Esophagus muscularis mucosa (tissue), 4 donors: ENCODE measurements around the gene MBP. TPM values are rescaled to one million over a fixed set of nuclear protein-coding genes. Genes with fewer than 3 reads are reported as not detected.
A peak's percentile ranks its signal among the peaks of the same experiment; 100 is the strongest.

Experiments used
- DNase-seq: peaks from one replicate; pipeline ENCODE4 v3.0.0-alpha.2; 2017; ENCODE audit errors: extremely low spot score
- H3K27ac ChIP-seq, 4 donors: fragments of 200-600 bp; sonication (generic); replicated peaks in 1 of 4; 1 replicate in 3 of 4; 2 replicates in 1 of 4; pipeline ENCODE4 v1.5.1; 2016 to 2019; ENCODE audit warnings: mild to moderate bottlenecking in 1 of 4
- H3K27me3 ChIP-seq, 4 donors: fragments of 200-600 bp; sonication (generic); one replicate each; pipeline versions ENCODE4 v1.5.1 to v1.6.0; 2016 to 2019
- H3K36me3 ChIP-seq, 4 donors: fragments of 200-600 bp; sonication (generic); one replicate each; pipeline ENCODE4 v1.5.1; 2016 to 2019
- H3K4me1 ChIP-seq, 4 donors: fragments of 200-600 bp; sonication (generic); one replicate each; pipeline ENCODE4 v1.5.1; 2016 to 2019
- H3K4me3 ChIP-seq, 4 donors: fragments of 200-600 bp; sonication (generic); 1 replicate in 2 of 4; 2 replicates in 2 of 4; pipeline ENCODE4 v1.5.1; 2016 to 2019; ENCODE audit warnings: mild to moderate bottlenecking in 4 of 4, moderate library complexity in 1 of 4
- H3K9me3 ChIP-seq, 4 donors: fragments of 200-600 bp; sonication (generic); 1 replicate in 3 of 4; 2 replicates in 1 of 4; pipeline ENCODE4 v1.5.1; 2016 to 2019
- CTCF ChIP-seq, 3 experiments: fragments of 200-600 bp in 2 of 3; fragments of 450-650 bp in 1 of 3; sonication (generic) in 2 of 3; IDR thresholded peaks; one replicate each; pipeline ENCODE4 v1.5.1; 2017 to 2019; ENCODE audit warnings: antibody characterized with exemption in 3 of 3, mild to moderate bottlenecking in 2 of 3, moderate library complexity in 1 of 3
- EP300 ChIP-seq: sonication (generic); formaldehyde crosslinking; IDR thresholded peaks from one replicate; pipeline ENCODE4 v1.6.1; 2017; ENCODE audit warnings: antibody characterized with exemption
- POLR2A ChIP-seq: fragments of 450-650 bp; IDR thresholded peaks from one replicate; pipeline ENCODE4 v1.6.1; 2017; ENCODE audit warnings: antibody characterized with exemption, moderate library complexity, mild to moderate bottlenecking, low read depth
- POLR2AphosphoS5 ChIP-seq, 2 donors: sonication (generic); formaldehyde crosslinking; IDR thresholded peaks; one replicate each; pipeline ENCODE4 v1.6.1; 2017; ENCODE audit warnings: antibody characterized with exemption in 2 of 2
- WGBS: methylation state at CpG from one replicate; pipeline ENCODE4 v1.1.5; 2018; 5-methylcytosine and 5-hydroxymethylcytosine counted together
- intact Hi-C: fragments of 100-400 bp; cut with DNase I; formaldehyde crosslinking; loops from one replicate; pipeline ENCODE4 v1.15.1; 2023
- total RNA-seq, 4 donors: library from RNA; depleted of rRNA; stranded (reverse); fragments of >200 nt; gene quantifications; one replicate each; pipeline versions ENCODE4 v1.1.0 to v1.2.1, GENCODE V29; 2016

MBP gene
- total RNA-seq, 4 donors from 2014 or later = 21.9 to 31.3 (median 27.3) TPM

DNA sequence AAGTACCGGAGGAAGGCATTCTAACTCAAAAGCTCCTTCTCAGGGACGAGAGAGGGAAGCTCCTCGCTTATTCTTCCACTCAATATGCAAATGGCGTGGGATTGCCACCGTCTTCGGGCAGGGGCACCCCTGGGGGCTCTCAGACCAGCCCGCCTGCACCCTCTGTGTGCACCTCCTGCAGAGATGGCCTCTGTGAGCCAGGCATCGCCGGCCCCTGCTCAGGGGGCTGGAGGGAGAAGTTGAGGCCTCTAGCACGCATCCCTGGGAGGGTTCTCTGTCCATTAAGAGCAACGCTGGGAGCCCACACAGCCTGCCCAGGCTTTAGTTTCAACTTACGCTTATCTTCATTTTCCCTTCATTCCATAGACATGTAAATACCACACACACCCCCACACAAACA lies 125.3 kb downstream of the MBP start:
- Histone ChIP-seq H3K4me3 (no peak overlapping the region), H3K27ac (peak overlapping the region in 3 of 4 donors; percentile 18 to 45 (median 26)), H3K9me3 (no peaks in the 10 kb centered on the region), H3K36me3 (peaks cover 0 to 16% (median 6%) of the 10 kb centered on the region in 4 donors), H3K27me3 (no peaks in the 10 kb centered on the region), H3K4me1 (peaks cover 0 to 3% (median 0%) of the 10 kb centered on the region in 4 donors)
- TF ChIP-seq POLR2A (no peak), CTCF (IDR thresholded peaks at IDR 0.05) (no peak), POLR2AphosphoS5 (IDR thresholded peaks at IDR 0.05) (no peak), EP300 (no peak)
- intact Hi-C loops = loop anchor here (10.0 kb wide), 1 partner anchor 48 kb away; no protein-coding TSS in a partner anchor
- WGBS = 83% methylated on average over 12 of the region's 12 CpGs
- no peak for DNase-seq

GRCh38 chr18:77006305-77007175 lies 126.0 kb downstream of the MBP start:
- Histone ChIP-seq H3K36me3 (peaks cover 0 to 15% (median 6%) of the 10 kb centered on the region in 4 donors), H3K4me3 (no peak overlapping the region), H3K27me3 (no peaks in the 10 kb centered on the region), H3K4me1 (peaks cover 0 to 3% (median 0%) of the 10 kb centered on the region in 4 donors), H3K9me3 (no peaks in the 10 kb centered on the region), H3K27ac (peak overlapping the region in 3 of 4 donors; percentile 18 to 45 (median 28))
- intact Hi-C loops = loop anchor here (10.0 kb wide), 1 partner anchor 48 kb away; no protein-coding TSS in a partner anchor
- TF ChIP-seq POLR2A (no peak), POLR2AphosphoS5 (IDR thresholded peaks at IDR 0.05) (no peak), EP300 (no peak), CTCF (IDR thresholded peaks at IDR 0.05) (no peak)
- WGBS = 70% methylated on average over 22 of the region's 29 CpGs
- DNase-seq = no peak

GRCh38 chr18:77005651-77006195 lies 126.9 kb downstream of the MBP start:
- WGBS = 77% methylated on average over 10 of the region's 11 CpGs
- Histone ChIP-seq H3K4me1 (peaks cover 0 to 8% (median 4%) of the 10 kb centered on the region in 4 donors), H3K27ac (peak overlapping the region in 3 of 4 donors; percentile 6 to 45 (median 28)), H3K9me3 (no peaks in the 10 kb centered on the region), H3K27me3 (no peaks in the 10 kb centered on the region), H3K4me3 (no peak overlapping the region), H3K36me3 (peaks cover 0 to 13% (median 6%) of the 10 kb centered on the region in 4 donors)
- no peak for TF ChIP-seq POLR2AphosphoS5 (IDR thresholded peaks at IDR 0.05)
- TF ChIP-seq POLR2A = no peak
- TF ChIP-seq CTCF (IDR thresholded peaks at IDR 0.05) = no peak
- no peak for TF ChIP-seq EP300
- intact Hi-C loops = loop anchor here (10.0 kb wide), 1 partner anchor 49 kb away; no protein-coding TSS in a partner anchor
- no peak for DNase-seq

DNA sequence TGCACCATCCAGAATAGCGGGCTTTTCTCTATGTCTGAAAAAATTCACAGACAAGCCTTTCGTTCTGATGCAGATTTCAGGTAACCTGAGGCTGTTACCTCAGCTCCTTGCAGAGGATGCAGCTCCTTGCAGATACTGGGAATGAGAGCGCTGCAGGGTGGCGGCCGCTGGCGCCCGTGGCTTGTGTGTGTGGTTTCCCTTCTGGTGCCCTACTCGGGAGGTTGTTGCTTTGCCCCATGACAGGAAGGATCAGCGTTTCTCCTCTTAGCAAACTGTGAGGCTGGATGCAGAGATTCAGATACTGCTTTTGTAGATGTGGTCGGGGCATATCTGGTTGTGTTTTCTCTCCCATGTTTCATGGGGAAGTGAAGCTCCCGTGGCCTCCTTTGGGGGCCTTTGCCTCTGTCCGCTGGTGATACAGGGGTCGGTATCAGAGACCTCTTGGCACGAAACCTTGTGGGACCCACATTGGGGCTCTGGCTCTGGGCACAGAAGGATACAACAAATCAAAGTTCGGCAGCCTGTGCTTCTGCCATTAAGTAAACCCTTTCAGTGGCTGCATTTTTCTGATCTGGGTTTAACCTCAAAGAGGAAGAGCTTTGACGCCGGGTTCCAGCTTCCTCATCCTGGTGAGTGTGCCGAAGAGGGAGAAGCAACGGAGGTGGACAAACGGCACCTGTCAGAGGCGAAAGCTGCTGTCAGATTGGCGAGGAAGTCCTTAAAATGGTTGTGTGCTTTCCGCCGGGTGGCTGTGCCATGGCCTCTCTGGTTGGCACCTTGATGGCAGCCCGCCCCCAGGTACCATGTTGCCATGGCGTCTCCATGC lies 127.8 kb downstream of the MBP start:
- no peak for TF ChIP-seq POLR2AphosphoS5 (IDR thresholded peaks at IDR 0.05)
- TF ChIP-seq CTCF (IDR thresholded peaks at IDR 0.05) = no peak
- no peak for TF ChIP-seq EP300
- no peak for TF ChIP-seq POLR2A
- Histone ChIP-seq H3K36me3 (peaks cover 0 to 12% (median 5%) of the 10 kb centered on the region in 4 donors), H3K9me3 (no peaks in the 10 kb centered on the region), H3K4me3 (no peak overlapping the region), H3K27ac (peak overlapping the region in 3 of 4 donors; percentile 6 to 28 (median 6)), H3K4me1 (peaks cover 0 to 10% (median 6%) of the 10 kb centered on the region in 4 donors), H3K27me3 (no peaks in the 10 kb centered on the region)
- DNase-seq = no peak
- WGBS = 78% methylated on average over 24 of the region's 26 CpGs
- intact Hi-C loops = loop anchor here (5.0 to 10.0 kb wide), 2 partner anchors 50 to 643 kb away; no protein-coding TSS in a partner anchor
